Measurements from ENCODE around the gene SIGLEC1. TPM values are rescaled to one million over a fixed set of nuclear protein-coding genes. Genes with fewer than 3 reads are reported as not detected.

The SIGLEC1 gene
- total RNA-seq, 4 donors from 2014 or later: 0.60 to 3.5 (median 1.1) TPM

GRCh38 chr20:3687655-3688054, 24.7 kb downstream of the SIGLEC1 start:
- 61% methylated on average over 2 of the region's 2 CpGs for WGBS
- peaks cover 13% of the 10 kb centered on the region for H3K4me1 ChIP-seq
- H3K4me3 ChIP-seq: no peak overlapping the region
- no peak for TF ChIP-seq POLR2AphosphoS5 (IDR thresholded peaks at IDR 0.05)
- no peak for TF ChIP-seq POLR2A (IDR thresholded peaks at IDR 0.05)
- no peak for TF ChIP-seq EP300 (IDR thresholded peaks at IDR 0.05)
- no peak for TF ChIP-seq CTCF (IDR thresholded peaks at IDR 0.05)
- H3K27ac ChIP-seq: peak overlapping the region; percentile 76
- H3K27me3 ChIP-seq: no peaks in the 10 kb centered on the region
- no peaks in the 10 kb centered on the region for H3K9me3 ChIP-seq
- H3K36me3 ChIP-seq: no peaks in the 10 kb centered on the region
- DNase-seq (ENCODE audit: low spot score in 2 of 2): no peak

GRCh38 chr20:3686867-3687321, 25.5 kb downstream of the SIGLEC1 start:
- Histone ChIP-seq H3K27ac (peak overlapping the region; percentile 76), H3K36me3 (no peaks in the 10 kb centered on the region), H3K9me3 (no peaks in the 10 kb centered on the region), H3K27me3 (peaks cover 7% of the 10 kb centered on the region), H3K4me3 (no peak overlapping the region), H3K4me1 (peaks cover 19% of the 10 kb centered on the region)
- TF ChIP-seq POLR2AphosphoS5 (IDR thresholded peaks at IDR 0.05) (peak in 2 of 3 donors; percentile 61 to 91), CTCF (IDR thresholded peaks at IDR 0.05) (no peak)
- WGBS: 32% methylated on average over 6 of the region's 9 CpGs
- peak in 1 of 2 donors; percentile 92 for DNase-seq (ENCODE audit: low spot score in 2 of 2)

GRCh38 chr20:3686421-3686820, 26.0 kb downstream of the SIGLEC1 start:
- Histone ChIP-seq H3K27ac (peak overlapping the region; percentile 37), H3K27me3 (peaks cover 12% of the 10 kb centered on the region), H3K4me1 (peaks cover 24% of the 10 kb centered on the region), H3K4me3 (no peak overlapping the region), H3K9me3 (no peaks in the 10 kb centered on the region), H3K36me3 (no peaks in the 10 kb centered on the region)
- 58% methylated on average over 7 of the region's 7 CpGs for WGBS
- DNase-seq (ENCODE audit: low spot score in 2 of 2): no peak
- no peak for TF ChIP-seq POLR2A (IDR thresholded peaks at IDR 0.05)
- TF ChIP-seq CTCF (IDR thresholded peaks at IDR 0.05): no peak
- TF ChIP-seq EP300 (IDR thresholded peaks at IDR 0.05): no peak
- TF ChIP-seq POLR2AphosphoS5 (IDR thresholded peaks at IDR 0.05): no peak

GRCh38 chr20:3685341-3685740, 27.1 kb downstream of the SIGLEC1 start:
- Histone ChIP-seq H3K27ac (no peak overlapping the region), H3K4me1 (peaks cover 27% of the 10 kb centered on the region), H3K36me3 (no peaks in the 10 kb centered on the region), H3K27me3 (peaks cover 23% of the 10 kb centered on the region), H3K4me3 (no peak overlapping the region), H3K9me3 (no peaks in the 10 kb centered on the region)
- no peak for DNase-seq (ENCODE audit: low spot score in 2 of 2)
- no peak for TF ChIP-seq POLR2A (IDR thresholded peaks at IDR 0.05)
- TF ChIP-seq POLR2AphosphoS5 (IDR thresholded peaks at IDR 0.05): no peak
- TF ChIP-seq CTCF (IDR thresholded peaks at IDR 0.05): no peak
- TF ChIP-seq EP300 (IDR thresholded peaks at IDR 0.05): no peak
- 79% methylated on average over 7 of the region's 7 CpGs for WGBS

GRCh38 chr20:3681931-3682781, 30.2 kb downstream of the SIGLEC1 start, which contains the start of gene ADAM33:
Gene ADAM33, minus strand, starts transcription at chr20:3682010. Its CDS starts 6 bp downstream, at chr20:3682004.
- no peaks in the 10 kb centered on the region for H3K36me3 ChIP-seq
- no peak for DNase-seq (ENCODE audit: low spot score in 2 of 2)
- no peak for TF ChIP-seq CTCF (IDR thresholded peaks at IDR 0.05)
- no peak for TF ChIP-seq POLR2AphosphoS5 (IDR thresholded peaks at IDR 0.05)
- TF ChIP-seq POLR2A (IDR thresholded peaks at IDR 0.05): no peak
- no peak for TF ChIP-seq EP300 (IDR thresholded peaks at IDR 0.05)
- peak within 1 kb of the TSS; percentile 54 for H3K4me3 ChIP-seq
- H3K9me3 ChIP-seq: no peaks in the 10 kb centered on the region
- H3K4me1 ChIP-seq: peaks cover 40% of the 10 kb centered on the region
- peak within 1 kb of the TSS; percentile 85 for H3K27ac ChIP-seq
- H3K27me3 ChIP-seq: peaks cover 27% of the 10 kb centered on the region
- WGBS: 44% methylated on average over 7 of the region's 65 CpGs
